Thymus (tissue), 11 donors: ENCODE measurements around the gene RING1. TPM values are rescaled to one million over a fixed set of nuclear protein-coding genes. Genes with fewer than 3 reads are reported as not detected.

Source experiments
- DNase-seq, 9 donors: peaks; one replicate each; pipeline ENCODE4 v3.0.0-alpha.2; 2013; ENCODE audit warnings: low spot score in 9 of 9, low read depth in 6 of 9, missing footprints in 1 of 9
- H3K27ac ChIP-seq, 2 donors: one replicate each; pipeline ENCODE4 v1.5.1; 2013; ENCODE audit warnings: control low read depth in 1 of 2, low read depth in 1 of 2, low read length in 1 of 2, mild to moderate bottlenecking in 1 of 2, moderate library complexity in 1 of 2
- H3K27me3 ChIP-seq, 2 donors: one replicate each; pipeline ENCODE4 v1.5.1; 2013; ENCODE audit warnings: low read length in 1 of 2; ENCODE audit not compliant: control insufficient read depth in 2 of 2, insufficient read depth in 1 of 2
- H3K36me3 ChIP-seq, 2 donors: one replicate each; pipeline ENCODE4 v1.5.1; 2013; ENCODE audit warnings: low read length in 1 of 2, mild to moderate bottlenecking in 1 of 2, moderate library complexity in 1 of 2; ENCODE audit not compliant: control insufficient read depth in 2 of 2, insufficient read depth in 2 of 2
- H3K4me1 ChIP-seq, 2 donors: one replicate each; pipeline ENCODE4 v1.5.1; 2013; ENCODE audit warnings: low read length in 2 of 2; ENCODE audit not compliant: control insufficient read depth in 2 of 2, insufficient read depth in 2 of 2
- H3K4me3 ChIP-seq, 2 donors: one replicate each; pipeline ENCODE4 v1.5.1; 2013; ENCODE audit warnings: low read length in 2 of 2, control low read depth in 1 of 2, mild to moderate bottlenecking in 1 of 2
- H3K9me3 ChIP-seq, 2 donors: one replicate each; pipeline ENCODE4 v1.5.1; 2013; ENCODE audit warnings: low read length in 1 of 2, mild to moderate bottlenecking in 1 of 2; ENCODE audit not compliant: control insufficient read depth in 2 of 2, insufficient read depth in 1 of 2
- whole genome bisulfite sequencing: extraction: QIAGEN DNeasy Blood & Tissue Kit; methylation state at CpG from one replicate; pipeline ENCODE4 v1.1.7; 2013; 5-methylcytosine and 5-hydroxymethylcytosine counted together
- polyA plus RNA-seq: library from polyadenylated mRNA; stranded (reverse); fragments of 200-250 nt; gene quantifications from one replicate; pipeline ENCODE4 v1.2.3, GENCODE V29; 2013
- total RNA-seq: library from RNA; stranded (reverse); fragments of 120-200 nt; gene quantifications from one replicate; pipeline ENCODE4 v1.2.4, GENCODE V29; 2013
- donor health status: healthy.

Gene RING1
- total and polyA plus RNA-seq, 2 donors, result 35.0 to 62.6 TPM

- no peak for DNase-seq
- 95% methylated on average over 17 of the region's 17 CpGs for WGBS
- H3K27me3 ChIP-seq, result peaks cover 0 to 43% of the 10 kb centered on the region in 2 donors
- H3K27ac ChIP-seq, result no peak overlapping the region
- peaks cover 0 to 8% of the 10 kb centered on the region in 2 donors for H3K4me1 ChIP-seq
- no peaks in the 10 kb centered on the region for H3K36me3 ChIP-seq
- no peak overlapping the region for H3K4me3 ChIP-seq
- peaks cover 0 to 4% of the 10 kb centered on the region in 2 donors for H3K9me3 ChIP-seq
Measured at GRCh38 chr6:33165581-33166258, 42.6 kb upstream of the RING1 start.

- H3K9me3 ChIP-seq, result peaks cover 0 to 4% of the 10 kb centered on the region in 2 donors
- 87% methylated on average over 6 of the region's 6 CpGs for WGBS
- H3K4me1 ChIP-seq, result peaks cover 0 to 5% of the 10 kb centered on the region in 2 donors
- peaks cover 0 to 38% of the 10 kb centered on the region in 2 donors for H3K27me3 ChIP-seq
- H3K4me3 ChIP-seq, result no peak overlapping the region
- H3K36me3 ChIP-seq, result no peaks in the 10 kb centered on the region
- DNase-seq, result no peak
- no peak overlapping the region for H3K27ac ChIP-seq
Measured at GRCh38 chr6:33166363-33166762, 41.9 kb upstream of the RING1 start.

GRCh38 chr6:33166811-33167210, 41.5 kb upstream of the RING1 start:
- no peak overlapping the region for H3K4me3 ChIP-seq
- H3K27me3 ChIP-seq, result peaks cover 0 to 34% of the 10 kb centered on the region in 2 donors
- no peak overlapping the region for H3K27ac ChIP-seq
- WGBS, result 90% methylated on average over 7 of the region's 7 CpGs
- no peak for DNase-seq
- H3K4me1 ChIP-seq, result peaks cover 0 to 2% of the 10 kb centered on the region in 2 donors
- peaks cover 0 to 4% of the 10 kb centered on the region in 2 donors for H3K9me3 ChIP-seq
- H3K36me3 ChIP-seq, result no peaks in the 10 kb centered on the region

- Histone ChIP-seq H3K27ac (no peak overlapping the region), H3K4me1 (no peaks in the 10 kb centered on the region), H3K36me3 (no peaks in the 10 kb centered on the region), H3K27me3 (peaks cover 0 to 27% of the 10 kb centered on the region in 2 donors), H3K9me3 (peaks cover 0 to 4% of the 10 kb centered on the region in 2 donors), H3K4me3 (no peak overlapping the region)
- no peak for DNase-seq
- 94% methylated on average over 19 of the region's 19 CpGs for WGBS
Measured at GRCh38 chr6:33167374-33168283, 40.7 kb upstream of the RING1 start.

- Histone ChIP-seq H3K27ac (no peak overlapping the region), H3K4me1 (no peaks in the 10 kb centered on the region), H3K36me3 (no peaks in the 10 kb centered on the region), H3K9me3 (peaks cover 0 to 4% of the 10 kb centered on the region in 2 donors), H3K4me3 (no peak overlapping the region), H3K27me3 (peaks cover 0 to 29% of the 10 kb centered on the region in 2 donors)
- no peak for DNase-seq
- 79% methylated on average over 6 of the region's 6 CpGs for WGBS
Measured at GRCh38 chr6:33168284-33168601, 40.1 kb upstream of the RING1 start.

GRCh38 chr6:33168639-33169038, 39.7 kb upstream of the RING1 start:
- Histone ChIP-seq H3K4me1 (no peaks in the 10 kb centered on the region), H3K4me3 (no peak overlapping the region), H3K9me3 (peaks cover 0 to 1% of the 10 kb centered on the region in 2 donors), H3K27ac (no peak overlapping the region), H3K36me3 (no peaks in the 10 kb centered on the region), H3K27me3 (peaks cover 0 to 27% of the 10 kb centered on the region in 2 donors)
- no peak for DNase-seq
- WGBS, result 77% methylated on average over 5 of the region's 5 CpGs

GRCh38 chr6:33169291-33170175, 38.8 kb upstream of the RING1 start:
- Histone ChIP-seq H3K4me1 (no peaks in the 10 kb centered on the region), H3K9me3 (no peaks in the 10 kb centered on the region), H3K36me3 (no peaks in the 10 kb centered on the region), H3K4me3 (no peak overlapping the region), H3K27me3 (peaks cover 0 to 23% of the 10 kb centered on the region in 2 donors), H3K27ac (no peak overlapping the region)
- DNase-seq, result no peak
- 93% methylated on average over 10 of the region's 10 CpGs for WGBS

GRCh38 chr6:33170176-33171015, 37.9 kb upstream of the RING1 start:
- WGBS, result 85% methylated on average over 9 of the region's 9 CpGs
- H3K9me3 ChIP-seq, result no peaks in the 10 kb centered on the region
- no peaks in the 10 kb centered on the region for H3K36me3 ChIP-seq
- no peak overlapping the region for H3K4me3 ChIP-seq
- no peaks in the 10 kb centered on the region for H3K4me1 ChIP-seq
- no peak for DNase-seq
- no peak overlapping the region for H3K27ac ChIP-seq
- peaks cover 0 to 24% of the 10 kb centered on the region in 2 donors for H3K27me3 ChIP-seq
